Mammary epithelial cell (primary cell): Measurements from ENCODE around the gene OLFM1.

ENCODE experiments used
- CTCF ChIP-seq, 2 donors: IDR thresholded peaks in 1 of 2; conservative IDR thresholded peaks in 1 of 2; 2 replicates each; pipeline ENCODE4 v1.5.1; 2011 to 2012; ENCODE audit warnings: inconsistent platforms in 2 of 2, low read length in 2 of 2, mild to moderate bottlenecking in 2 of 2, control low read depth in 1 of 2, low read depth in 1 of 2; ENCODE audit not compliant: insufficient read depth in 1 of 2; ENCODE audit errors: extremely low read depth in 1 of 2
- EZH2 ChIP-seq: IDR thresholded peaks from 2 replicates; pipeline ENCODE4 v1.6.1; 2012; ENCODE audit warnings: low read length, inconsistent platforms, borderline replicate concordance

- TF ChIP-seq CTCF (conservative IDR thresholded peaks at IDR 0.05 in 1 of 2, IDR thresholded peaks at IDR 0.05 in 1 of 2; ENCODE audit: extremely low read depth in 1 of 2, insufficient read depth in 1 of 2, low read depth in 1 of 2, low read length in 2 of 2): no peak
- no peak for TF ChIP-seq EZH2
These were observed 34.3 kb upstream of the OLFM1 start for GRCh38 chr9:135053133-135053532.
